Activated CD4-positive, alpha-beta T cell treated with anti-CD3 and anti-CD28 coated beads, Interleukin-2, Interleukin-4, amounts not matched to agents 100 ng/mL and 50 ng/mL, durations not matched to agents 16 hours and 8 hours (primary cell): ENCODE data around the gene FABP3.

Experiments used
- DNase-seq: peaks from one replicate; pipeline ENCODE4 v3.0.0-alpha.2; 2020; ENCODE audit warnings: low spot score

Gene FABP3

DNA sequence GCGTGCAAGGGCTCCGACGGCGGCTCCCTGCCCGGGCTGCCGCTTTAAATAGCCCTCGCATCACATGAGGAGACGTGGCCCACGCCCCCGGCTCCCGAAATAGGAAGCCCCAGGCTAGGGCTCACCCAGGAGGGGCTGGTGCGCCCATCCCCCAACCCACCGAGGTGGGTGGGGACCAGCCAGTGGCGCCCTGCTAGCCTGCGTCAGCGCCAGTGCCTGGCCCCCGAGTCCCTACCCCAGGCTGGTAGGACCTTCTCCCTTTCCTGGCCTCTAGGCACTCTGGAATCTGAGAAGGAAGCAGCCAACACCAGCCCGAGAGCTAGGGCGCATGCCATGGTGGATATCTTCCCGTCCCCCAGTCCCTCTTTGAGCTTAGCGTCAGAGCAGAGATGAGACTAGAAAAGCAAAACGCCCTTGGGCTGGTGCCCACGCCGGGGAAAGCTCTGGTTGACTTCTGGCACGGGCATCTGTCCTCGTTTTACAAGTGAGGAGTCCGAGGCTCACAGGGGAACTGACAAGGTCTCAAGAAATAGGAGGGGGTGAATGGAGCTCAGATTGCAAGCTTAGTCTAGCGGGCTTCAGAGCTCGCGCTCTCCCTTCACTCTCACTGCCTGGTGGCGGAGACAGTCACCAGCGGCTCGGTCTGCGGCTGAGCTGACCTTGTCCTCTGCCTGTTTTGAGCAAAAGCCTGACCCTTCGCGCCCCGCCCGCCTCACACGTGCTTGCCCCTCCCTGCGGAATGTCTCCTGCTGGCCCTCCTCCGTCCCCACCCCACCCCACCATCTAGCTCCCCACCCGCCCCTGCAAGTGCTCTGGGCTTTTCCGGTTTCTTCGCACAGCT is at the start of gene FABP3:
TSS of gene FABP3 (minus strand) at position 21 of the 841 bp plus-strand sequence. CDS start 62 bp downstream, outside the sequence.
- DNase-seq = no peak

- DNase-seq = no peak
Measured at GRCh38 chr1:31421371-31422040, 48.6 kb upstream of the FABP3 start.

- DNase-seq = no peak
Measured at GRCh38 chr1:31420716-31421115, 47.8 kb upstream of the FABP3 start.

DNA sequence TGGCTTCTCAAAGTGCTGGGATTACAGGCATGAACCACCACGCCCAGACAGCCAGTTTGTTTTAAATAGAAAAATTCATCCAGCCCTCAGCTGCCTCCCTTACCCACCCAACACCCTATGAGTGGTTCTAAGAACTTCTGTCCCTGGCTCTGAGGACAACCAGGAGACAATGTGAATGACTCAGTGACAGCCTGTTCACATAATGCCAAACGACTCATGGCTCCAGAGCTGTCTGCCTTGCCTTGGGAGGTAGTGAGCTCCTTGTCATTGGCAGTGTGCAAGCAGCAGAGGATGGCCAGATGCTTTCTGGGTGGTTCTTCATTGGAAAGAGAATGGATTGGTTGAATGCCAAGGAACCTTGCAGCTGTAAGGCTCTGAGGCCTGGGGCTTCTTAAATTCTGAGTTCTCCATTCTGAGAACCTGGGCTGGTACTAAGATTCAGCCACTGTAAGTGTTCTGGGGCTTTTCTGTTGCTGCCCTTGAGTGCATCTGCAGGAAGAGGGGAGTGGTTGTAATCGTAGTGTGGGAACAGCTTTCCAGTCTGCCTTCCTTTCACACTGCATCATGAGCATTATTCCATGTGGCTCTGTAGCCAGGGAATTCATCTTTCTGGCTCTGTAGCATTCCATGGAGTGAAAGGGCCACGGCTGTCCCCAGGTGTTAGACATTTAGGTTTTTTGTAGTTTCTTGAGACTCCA is 45.9 kb upstream of the FABP3 start:
- no peak for DNase-seq

DNA sequence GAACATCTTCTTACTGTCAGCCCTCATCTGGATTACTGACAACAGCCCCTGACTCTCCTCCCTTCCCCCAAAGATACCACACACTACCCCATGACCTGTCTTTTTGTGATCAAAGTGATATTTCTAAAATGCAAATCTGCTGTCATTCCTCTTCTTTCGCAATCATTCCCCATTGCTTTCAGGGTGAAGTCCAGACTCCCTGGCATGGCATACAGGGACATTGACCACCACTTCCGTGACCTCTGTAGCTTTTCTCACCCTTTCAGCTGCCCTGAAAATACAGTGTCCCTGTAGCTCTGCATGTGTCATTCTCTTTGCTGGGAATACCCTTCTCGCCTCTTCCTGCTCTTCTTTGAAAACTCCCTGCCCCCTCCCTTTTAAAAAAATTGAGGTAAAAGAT is 44.3 kb upstream of the FABP3 start:
- DNase-seq = no peak

DNA sequence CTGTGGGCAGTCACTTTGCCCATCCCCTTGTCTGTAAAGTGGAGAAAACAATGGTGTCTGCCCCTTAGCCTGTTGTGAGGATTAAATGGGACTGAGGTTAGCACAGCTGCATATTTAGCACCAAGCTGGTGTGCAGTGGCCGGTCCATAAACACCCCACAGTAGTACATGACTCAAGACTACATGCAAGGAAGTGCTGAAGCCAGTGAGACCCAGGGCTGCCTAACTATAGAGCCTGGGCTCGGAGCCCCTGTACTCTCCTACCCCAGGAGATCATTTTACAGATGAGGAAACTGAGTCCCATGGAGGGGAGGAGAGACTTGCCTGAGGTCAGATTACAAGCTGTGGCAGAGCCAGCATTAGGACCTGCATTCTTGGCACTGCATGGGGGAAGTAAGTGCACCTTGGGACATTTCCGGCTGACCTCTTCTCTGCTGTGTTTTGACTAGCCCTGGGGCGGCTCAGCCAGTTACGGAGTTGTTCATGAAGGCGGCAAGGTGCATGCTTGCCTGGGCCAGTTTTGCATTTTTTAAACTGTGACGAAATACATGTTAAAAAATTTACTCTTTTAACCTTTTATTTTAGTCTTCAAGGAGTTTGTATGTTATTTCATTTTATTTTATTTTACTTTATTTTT is 43.3 kb upstream of the FABP3 start:
- no peak for DNase-seq

- DNase-seq = no peak
Measured at GRCh38 chr1:31415658-31416057, 42.8 kb upstream of the FABP3 start.

GRCh38 chr1:31414980-31415370 is 42.1 kb upstream of the FABP3 start:
- no peak for DNase-seq

DNA sequence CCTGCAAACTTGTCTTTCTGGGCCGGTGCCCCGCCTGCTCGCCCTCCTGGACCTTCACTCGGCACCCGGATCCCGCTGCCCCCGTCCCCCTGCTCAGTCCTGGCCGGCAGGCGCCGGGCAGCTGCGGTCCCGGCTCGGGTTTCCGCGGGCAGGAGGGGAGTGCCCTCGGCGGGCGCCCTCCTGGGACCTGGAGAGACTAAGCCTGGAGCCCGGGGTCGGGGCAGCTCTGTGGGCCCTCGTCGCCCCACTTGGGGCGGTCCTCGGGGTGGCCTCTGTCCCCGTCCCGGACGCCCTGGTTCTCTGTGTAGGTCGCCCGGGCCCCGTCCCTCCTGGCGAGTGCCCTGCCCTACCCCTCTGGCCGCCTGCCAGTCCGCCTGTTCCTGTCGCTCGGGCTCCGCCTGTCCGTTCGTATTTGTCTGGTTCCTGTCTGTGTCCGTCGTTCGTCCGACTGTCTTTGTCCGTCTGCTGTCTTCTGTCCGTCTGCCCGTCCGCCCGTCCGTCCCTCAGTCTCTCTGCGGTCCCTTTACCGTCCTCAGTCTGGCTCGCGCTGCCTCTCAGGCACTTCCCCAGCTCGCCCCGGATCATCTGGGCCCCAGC is 40.6 kb upstream of the FABP3 start:
- DNase-seq = no peak

- DNase-seq = no peak
Measured at GRCh38 chr1:31412732-31413404, 40.0 kb upstream of the FABP3 start, which contains the start of gene SERINC2. Gene SERINC2 (plus strand): TSS chr1:31413213. CDS start chr1:31413266, 53 bp downstream.

DNA sequence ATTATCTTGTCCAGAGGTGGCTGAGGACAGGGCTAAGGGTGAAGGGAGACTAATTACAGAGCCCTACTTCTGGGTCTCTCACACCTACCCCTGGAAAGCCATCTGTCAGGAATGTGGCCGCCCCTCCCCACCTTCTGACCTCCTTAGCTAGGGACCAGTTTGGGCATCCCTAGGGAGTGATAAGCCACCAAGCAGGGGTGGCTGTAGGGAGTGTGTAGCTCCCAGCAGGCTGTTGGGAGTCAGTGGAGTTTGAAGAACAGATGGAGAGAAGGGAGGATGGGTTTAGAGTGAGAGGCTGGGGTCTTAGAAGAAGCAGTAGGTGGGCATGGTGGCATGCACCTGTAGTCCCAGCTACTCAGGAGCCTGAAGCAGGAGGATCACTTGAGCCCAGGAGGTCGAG is 39.3 kb upstream of the FABP3 start:
- DNase-seq = no peak

- no peak for DNase-seq
Measured at GRCh38 chr1:31410871-31411270, 38.0 kb upstream of the FABP3 start.

- DNase-seq = no peak
Measured at GRCh38 chr1:31409946-31410858, 37.3 kb upstream of the FABP3 start.

DNA sequence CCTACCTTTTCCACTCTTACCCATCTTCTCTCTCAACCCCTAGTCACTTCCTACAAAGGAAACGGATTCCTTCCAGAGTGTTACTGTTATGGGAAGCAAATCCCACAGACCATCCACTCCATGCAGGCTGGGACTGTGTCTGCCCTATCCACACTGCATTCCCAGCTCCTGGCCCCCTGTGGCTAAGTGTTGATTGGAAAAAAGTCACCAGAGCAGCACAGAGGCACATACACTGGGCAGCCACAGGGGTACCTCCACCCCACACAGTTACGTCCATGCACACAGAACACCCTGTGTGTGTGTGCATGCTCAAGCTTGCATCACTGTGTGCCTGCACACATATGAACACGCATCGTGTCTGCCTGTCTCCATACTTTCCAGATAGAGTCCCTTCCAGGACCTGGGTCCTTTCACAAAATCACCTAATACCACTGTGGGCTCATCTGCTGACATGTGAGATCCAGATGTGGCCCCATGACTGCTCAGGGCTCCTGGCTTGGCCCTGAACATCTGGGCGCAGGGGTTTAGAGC is 36.0 kb upstream of the FABP3 start:
- DNase-seq = no peak

GRCh38 chr1:31407029-31407626 is 34.3 kb upstream of the FABP3 start:
- no peak for DNase-seq

- DNase-seq = no peak
Measured at GRCh38 chr1:31405578-31406245, 32.8 kb upstream of the FABP3 start.

- no peak for DNase-seq
Measured at GRCh38 chr1:31401241-31401640, 28.4 kb upstream of the FABP3 start.

- no peak for DNase-seq
Measured at GRCh38 chr1:31400393-31400792, 27.5 kb upstream of the FABP3 start.

DNA sequence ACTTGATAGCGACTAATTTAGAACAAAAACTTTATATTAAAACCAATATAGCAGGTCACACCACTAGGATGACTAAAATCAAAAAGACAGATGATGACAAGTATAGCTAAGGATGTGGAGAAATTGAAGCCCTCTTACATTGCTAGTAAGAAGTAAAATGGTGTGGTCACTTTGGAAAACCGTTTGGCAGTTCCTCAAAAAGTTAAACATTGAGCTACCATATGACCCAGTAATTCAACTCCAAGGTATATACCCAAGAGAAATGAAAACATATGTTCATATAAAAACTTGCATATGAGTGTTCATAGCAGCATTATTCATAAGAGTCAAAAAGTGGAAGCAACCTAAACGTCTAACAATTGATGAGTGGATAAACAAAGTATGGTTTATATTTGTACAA is 27.1 kb upstream of the FABP3 start:
- DNase-seq = no peak
